ENCODE data around the gene FCHSD2. TPM values are rescaled to one million over a fixed set of nuclear protein-coding genes. Genes with fewer than 3 reads are reported as not detected.

Gene FCHSD2
- total RNA-seq, 1 experiment from 2014 or later: 22.6 TPM

DNA sequence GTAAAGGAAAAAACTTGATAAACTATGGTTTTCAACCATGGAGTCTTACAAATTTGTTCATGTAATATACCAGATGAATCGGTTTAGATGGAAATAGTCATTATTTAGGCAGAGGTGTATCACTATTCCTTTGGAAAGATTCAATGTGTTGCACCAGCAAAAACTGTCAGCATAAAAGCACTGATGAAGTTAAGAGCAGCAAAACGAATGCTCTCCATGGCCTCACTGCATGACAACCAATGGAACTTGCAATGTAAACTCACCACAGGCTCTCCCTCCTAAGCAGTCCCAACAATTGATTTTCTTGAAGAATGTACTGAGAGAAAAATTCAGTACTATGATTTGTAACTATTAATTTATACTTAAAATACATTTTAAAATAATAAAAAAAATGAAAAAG is 139.9 kb downstream of the FCHSD2 start:
- Histone ChIP-seq H3K9me3 (ENCODE audit: insufficient read depth, low read depth) (no peaks in the 10 kb centered on the region), H3K4me3 (no peak overlapping the region), H3K79me2 (ENCODE audit: low read depth) (no peaks in the 10 kb centered on the region), H3K4me2 (no peak overlapping the region), H3K9me2 (ENCODE audit: insufficient read depth) (no peaks in the 10 kb centered on the region), H2AFZ (no peak overlapping the region), H3K27me3 (ENCODE audit: insufficient read depth, low read depth) (no peaks in the 10 kb centered on the region), H3K27ac (no peak overlapping the region), H3F3A (ENCODE audit: insufficient read depth, low read depth) (peaks cover 22% of the 10 kb centered on the region; the same call in 1 of the 2 replicates), H4K20me1 (ENCODE audit: insufficient read depth) (no peaks in the 10 kb centered on the region), H3K36me3 (ENCODE audit: low read depth) (no peaks in the 10 kb centered on the region), H3K4me1 (replicated peaks; ENCODE audit: insufficient read depth) (peaks cover 18% of the 10 kb centered on the region)
- ChIA-PET POLR2A (ENCODE audit: unreplicated experiment) (no interaction called here), CTCF (no interaction called here)
- intact Hi-C loops (cut with micrococcal nuclease; ENCODE audit: unreplicated experiment): no loop called here
- no TSS peak for BruUV-seq (replicated peaks)
- no peak for DNase-seq
- TF ChIP-seq, protein P1, sequence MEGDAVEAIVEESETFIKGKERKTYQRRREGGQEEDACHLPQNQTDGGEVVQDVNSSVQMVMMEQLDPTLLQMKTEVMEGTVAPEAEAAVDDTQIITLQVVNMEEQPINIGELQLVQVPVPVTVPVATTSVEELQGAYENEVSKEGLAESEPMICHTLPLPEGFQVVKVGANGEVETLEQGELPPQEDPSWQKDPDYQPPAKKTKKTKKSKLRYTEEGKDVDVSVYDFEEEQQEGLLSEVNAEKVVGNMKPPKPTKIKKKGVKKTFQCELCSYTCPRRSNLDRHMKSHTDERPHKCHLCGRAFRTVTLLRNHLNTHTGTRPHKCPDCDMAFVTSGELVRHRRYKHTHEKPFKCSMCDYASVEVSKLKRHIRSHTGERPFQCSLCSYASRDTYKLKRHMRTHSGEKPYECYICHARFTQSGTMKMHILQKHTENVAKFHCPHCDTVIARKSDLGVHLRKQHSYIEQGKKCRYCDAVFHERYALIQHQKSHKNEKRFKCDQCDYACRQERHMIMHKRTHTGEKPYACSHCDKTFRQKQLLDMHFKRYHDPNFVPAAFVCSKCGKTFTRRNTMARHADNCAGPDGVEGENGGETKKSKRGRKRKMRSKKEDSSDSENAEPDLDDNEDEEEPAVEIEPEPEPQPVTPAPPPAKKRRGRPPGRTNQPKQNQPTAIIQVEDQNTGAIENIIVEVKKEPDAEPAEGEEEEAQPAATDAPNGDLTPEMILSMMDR (conservative IDR thresholded peaks at IDR 0.05): no peak
- TF ChIP-seq EZH2 (IDR thresholded peaks at IDR 0.05; ENCODE audit: low read depth): no peak

DNA sequence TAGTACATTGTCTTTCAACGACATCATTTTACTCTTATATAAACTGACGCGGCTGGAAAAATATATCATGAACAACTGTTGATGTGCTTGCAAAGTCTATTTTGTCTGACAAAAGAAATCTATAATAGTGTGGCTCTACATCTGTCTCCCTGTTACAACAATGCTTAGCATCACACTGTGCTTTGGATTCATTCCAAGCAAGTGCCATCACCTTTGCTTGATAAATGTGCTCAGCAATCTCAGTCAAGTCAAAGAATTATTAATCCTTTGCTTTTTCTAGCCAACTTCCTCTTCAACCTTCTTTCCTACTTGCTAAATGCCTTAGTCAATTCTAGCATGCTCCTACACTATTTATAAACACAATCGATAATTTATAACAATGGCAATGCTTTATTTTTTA is 140.5 kb downstream of the FCHSD2 start:
- Histone ChIP-seq H3K9me2 (ENCODE audit: insufficient read depth) (no peaks in the 10 kb centered on the region), H3K4me3 (no peak overlapping the region), H3K4me2 (no peak overlapping the region), H4K20me1 (ENCODE audit: insufficient read depth) (no peaks in the 10 kb centered on the region), H3K36me3 (ENCODE audit: low read depth) (no peaks in the 10 kb centered on the region), H2AFZ (no peak overlapping the region), H3K4me1 (replicated peaks; ENCODE audit: insufficient read depth) (peaks cover 18% of the 10 kb centered on the region), H3K9me3 (ENCODE audit: insufficient read depth, low read depth) (no peaks in the 10 kb centered on the region), H3K27me3 (ENCODE audit: insufficient read depth, low read depth) (no peaks in the 10 kb centered on the region), H3F3A (ENCODE audit: insufficient read depth, low read depth) (peaks cover 22% of the 10 kb centered on the region; the same call in 1 of the 2 replicates), H3K27ac (no peak overlapping the region), H3K79me2 (ENCODE audit: low read depth) (no peaks in the 10 kb centered on the region)
- TF ChIP-seq EZH2 (IDR thresholded peaks at IDR 0.05; ENCODE audit: low read depth): no peak
- TF ChIP-seq, protein P1 (conservative IDR thresholded peaks at IDR 0.05): no peak
- POLR2A ChIA-PET (ENCODE audit: unreplicated experiment): no interaction called here
- DNase-seq: no peak
- no TSS peak for BruUV-seq (replicated peaks)
- CTCF ChIA-PET: no interaction called here
- intact Hi-C loops (cut with micrococcal nuclease; ENCODE audit: unreplicated experiment): no loop called here

DNA sequence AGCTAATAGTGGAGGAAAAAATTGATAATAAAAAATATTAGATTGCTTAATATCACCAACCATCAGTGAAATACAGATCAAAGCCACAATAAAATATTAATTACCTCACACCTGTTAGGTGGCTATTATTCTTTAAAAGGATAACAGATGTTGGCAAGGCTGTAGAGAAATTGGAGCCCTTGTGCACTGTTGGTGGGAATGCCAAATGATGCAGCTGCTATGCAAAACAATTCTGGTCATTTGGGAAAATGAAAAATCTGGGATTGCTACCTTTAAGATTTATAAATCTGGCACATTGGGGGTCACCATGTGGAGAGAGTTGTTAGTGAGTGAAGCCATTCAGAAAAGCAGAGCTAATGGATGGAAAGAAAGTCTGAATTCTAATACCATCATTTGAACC is 143.4 kb downstream of the FCHSD2 start:
- ChIA-PET POLR2A (ENCODE audit: unreplicated experiment) (no interaction called here), CTCF (no interaction called here)
- TF ChIP-seq, protein P1 (conservative IDR thresholded peaks at IDR 0.05): no peak
- no peak for TF ChIP-seq EZH2 (IDR thresholded peaks at IDR 0.05; ENCODE audit: low read depth)
- Histone ChIP-seq H3K79me2 (ENCODE audit: low read depth) (no peaks in the 10 kb centered on the region), H2AFZ (no peak overlapping the region), H3K36me3 (ENCODE audit: low read depth) (no peaks in the 10 kb centered on the region), H3K27me3 (ENCODE audit: insufficient read depth, low read depth) (no peaks in the 10 kb centered on the region), H3K4me3 (no peak overlapping the region), H3K9me3 (ENCODE audit: insufficient read depth, low read depth) (no peaks in the 10 kb centered on the region), H3K9me2 (ENCODE audit: insufficient read depth) (no peaks in the 10 kb centered on the region), H3K4me1 (replicated peaks; ENCODE audit: insufficient read depth) (peaks cover 18% of the 10 kb centered on the region), H3F3A (ENCODE audit: insufficient read depth, low read depth) (peaks cover 22% of the 10 kb centered on the region; the same call in 1 of the 2 replicates), H3K4me2 (no peak overlapping the region), H4K20me1 (ENCODE audit: insufficient read depth) (no peaks in the 10 kb centered on the region), H3K27ac (no peak overlapping the region)
- no TSS peak for BruUV-seq (replicated peaks)
- DNase-seq: no peak
- intact Hi-C loops (cut with micrococcal nuclease; ENCODE audit: unreplicated experiment): no loop called here

All from PC-9 (cell line).